GM15510 (cell line): ENCODE measurements around the gene ZNF385B.

Experiments used
- POLR2A ChIP-seq: IDR thresholded peaks from 3 replicates; pipeline ENCODE4 v1.6.1; 2011; ENCODE audit warnings: borderline replicate concordance; ENCODE audit not compliant: insufficient read length; ENCODE audit errors: extremely low read depth

Gene ZNF385B

DNA sequence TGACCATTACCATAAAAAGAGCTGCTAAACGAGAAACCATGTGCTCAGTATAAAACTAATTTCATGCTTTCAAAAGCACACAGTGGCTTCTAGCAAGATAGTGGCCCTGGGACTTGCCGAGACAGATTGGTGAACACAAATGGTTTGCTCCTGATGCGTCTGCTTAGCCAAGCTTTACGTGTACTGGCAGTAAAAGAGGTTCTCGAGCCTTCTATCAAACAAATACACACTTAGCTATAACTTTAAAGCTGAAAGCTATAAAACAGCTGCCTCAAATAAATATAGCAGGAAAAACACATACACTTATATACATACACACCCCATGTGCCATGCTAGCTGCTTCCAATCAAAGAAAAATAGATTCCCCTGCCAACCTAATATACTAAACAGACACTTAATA is 117.0 kb downstream of the ZNF385B start:
- TF ChIP-seq POLR2A = no peak

DNA sequence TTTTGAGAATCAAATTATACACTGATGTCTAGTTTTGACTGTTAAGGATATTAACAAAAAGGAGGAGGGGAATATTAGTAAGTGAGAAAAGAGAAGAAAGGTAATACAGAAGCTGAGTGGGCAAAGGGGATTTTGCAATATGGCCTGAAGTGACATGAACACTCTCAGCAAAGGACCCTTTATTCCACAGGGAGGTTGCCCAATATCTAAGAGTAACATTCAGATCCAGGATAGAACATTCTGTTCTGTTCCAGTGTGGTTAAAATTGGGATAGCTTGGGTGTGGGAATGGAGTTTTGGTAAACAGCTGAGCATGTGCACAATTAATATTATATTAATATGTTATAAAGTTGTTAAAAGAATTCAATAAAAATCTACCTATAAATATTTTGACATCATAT is 120.1 kb downstream of the ZNF385B start:
- no peak for TF ChIP-seq POLR2A

DNA sequence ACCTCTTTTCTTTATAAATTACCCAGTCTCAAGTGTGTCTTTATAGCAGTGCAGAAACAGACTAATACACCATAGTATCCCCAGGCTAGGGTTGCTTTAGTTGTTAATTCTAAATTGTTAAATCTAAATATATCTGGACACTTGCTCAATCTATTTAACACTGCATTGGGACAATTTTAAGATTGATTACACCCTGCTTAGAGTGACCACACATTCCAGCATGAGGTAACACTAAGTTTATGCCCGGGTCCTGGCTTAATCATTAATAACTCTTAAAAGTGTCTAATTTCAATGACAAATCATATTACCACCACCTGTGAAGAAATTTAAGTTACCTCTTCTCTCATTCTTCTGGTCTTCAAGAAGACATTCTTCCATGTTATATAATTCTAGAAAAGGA is 131.4 kb downstream of the ZNF385B start:
- TF ChIP-seq POLR2A = no peak

DNA sequence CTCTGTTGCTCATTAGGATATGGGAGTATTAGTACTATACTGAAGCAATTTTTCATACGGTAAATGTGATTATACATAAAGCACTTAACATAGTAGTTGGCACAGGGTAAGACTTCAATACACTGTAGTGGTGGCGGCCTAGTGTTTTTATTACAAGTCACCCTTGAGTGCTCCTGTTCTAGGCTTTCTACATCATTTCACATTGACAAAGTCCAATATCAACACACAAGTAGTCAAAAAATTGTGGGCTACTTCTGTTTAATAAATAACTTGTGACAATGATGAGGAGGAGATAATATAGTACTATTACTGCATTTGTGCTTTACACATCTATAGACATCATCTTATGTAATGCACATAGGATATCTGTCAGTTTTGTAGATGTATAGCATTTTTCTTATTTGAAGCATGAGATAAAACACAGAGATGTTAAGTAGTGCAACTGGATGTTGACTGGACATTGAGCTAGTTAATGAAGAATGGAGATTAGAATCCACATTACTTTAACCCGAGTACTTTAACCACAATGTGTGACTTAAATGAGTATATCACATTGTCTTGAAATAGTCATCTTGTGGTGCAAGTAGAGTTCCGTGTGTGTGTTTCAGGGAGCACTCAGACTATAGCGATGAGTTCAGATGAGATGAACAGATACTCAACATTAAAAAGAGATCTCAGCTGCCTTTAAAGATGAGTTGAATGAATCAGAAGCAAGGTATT is 134.8 kb downstream of the ZNF385B start:
- no peak for TF ChIP-seq POLR2A

DNA sequence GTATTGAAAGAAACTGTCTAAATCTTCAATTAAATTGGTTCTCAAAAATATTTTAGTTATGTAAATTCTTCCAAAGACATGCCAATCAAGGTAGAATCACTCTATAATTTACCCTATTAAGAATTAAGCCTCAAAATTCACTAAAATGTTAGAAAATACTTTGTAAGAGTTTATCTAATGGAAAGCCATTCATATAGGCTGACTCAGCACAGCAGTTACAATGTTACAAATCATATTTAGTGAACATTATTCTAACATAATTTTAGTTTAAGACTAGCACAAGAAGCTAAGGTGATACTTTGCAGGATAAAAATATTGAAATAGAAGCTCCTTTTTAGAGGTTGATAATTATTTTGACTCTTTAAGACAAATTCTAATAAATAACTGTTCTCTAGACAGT is 137.0 kb downstream of the ZNF385B start:
- no peak for TF ChIP-seq POLR2A

DNA sequence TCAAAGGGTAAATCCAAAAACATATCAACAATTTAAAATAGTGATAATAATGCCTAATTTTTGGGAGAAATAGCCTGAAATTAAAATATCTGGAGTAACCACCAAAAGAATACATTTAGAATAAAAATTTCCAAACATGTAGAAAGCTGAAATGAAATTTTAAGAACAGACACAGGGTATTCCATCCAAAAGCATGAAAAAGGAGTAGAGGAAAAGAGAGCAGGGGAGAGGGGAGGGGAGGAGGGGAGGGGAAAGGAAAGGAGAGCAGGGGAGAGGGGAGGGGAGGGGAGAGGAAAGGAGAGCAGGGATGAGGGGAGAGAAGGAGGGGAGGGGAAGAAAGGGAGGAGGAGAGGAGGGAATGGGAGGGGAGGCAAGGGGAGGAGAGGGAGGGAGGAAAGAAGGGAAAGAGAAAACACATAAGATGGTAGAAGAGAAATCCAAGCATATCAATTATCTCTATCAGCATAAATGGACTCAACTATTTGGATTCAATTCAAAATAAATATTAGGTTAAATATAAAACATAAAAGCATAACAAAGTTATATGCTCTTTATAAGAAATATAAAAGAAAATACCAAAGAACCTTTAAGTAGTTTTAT is 141.1 kb downstream of the ZNF385B start:
- no peak for TF ChIP-seq POLR2A

DNA sequence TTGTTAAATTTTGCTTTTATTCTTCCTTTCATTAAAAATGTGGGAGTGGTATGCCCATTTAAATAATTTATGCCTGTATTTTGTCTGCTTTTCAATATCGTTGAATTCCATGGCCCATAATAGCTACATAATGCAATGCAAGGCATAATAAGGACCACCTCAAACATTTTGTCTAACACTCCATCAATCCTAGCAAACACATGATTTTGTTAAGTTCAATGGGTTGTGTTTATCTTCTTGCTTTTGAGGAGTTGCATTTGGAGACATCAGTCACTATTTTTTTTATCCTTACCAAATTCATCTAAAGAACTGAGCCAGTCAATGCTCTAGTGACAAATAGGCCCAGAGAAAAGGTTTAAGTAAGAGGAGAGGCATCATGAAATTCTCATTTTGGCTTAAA is 145.5 kb downstream of the ZNF385B start:
- no peak for TF ChIP-seq POLR2A

DNA sequence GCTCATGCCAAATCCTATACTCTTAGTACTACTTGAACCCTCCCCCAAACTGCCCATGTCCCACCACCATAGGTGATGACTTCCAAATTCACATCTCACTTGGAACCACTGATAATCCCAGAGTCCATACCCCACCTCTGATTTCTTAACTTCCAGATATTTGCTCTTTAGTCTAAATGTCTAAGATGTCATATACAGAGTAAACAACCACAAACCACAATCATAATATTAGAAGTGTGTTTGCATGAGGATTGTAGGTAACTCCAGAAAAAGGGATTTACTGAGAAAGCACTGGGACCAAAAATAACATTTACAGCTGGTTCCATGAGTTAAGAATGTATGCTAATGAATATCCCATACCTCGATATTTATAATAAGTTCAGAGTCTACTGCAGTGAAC is 146.2 kb downstream of the ZNF385B start:
- no peak for TF ChIP-seq POLR2A

DNA sequence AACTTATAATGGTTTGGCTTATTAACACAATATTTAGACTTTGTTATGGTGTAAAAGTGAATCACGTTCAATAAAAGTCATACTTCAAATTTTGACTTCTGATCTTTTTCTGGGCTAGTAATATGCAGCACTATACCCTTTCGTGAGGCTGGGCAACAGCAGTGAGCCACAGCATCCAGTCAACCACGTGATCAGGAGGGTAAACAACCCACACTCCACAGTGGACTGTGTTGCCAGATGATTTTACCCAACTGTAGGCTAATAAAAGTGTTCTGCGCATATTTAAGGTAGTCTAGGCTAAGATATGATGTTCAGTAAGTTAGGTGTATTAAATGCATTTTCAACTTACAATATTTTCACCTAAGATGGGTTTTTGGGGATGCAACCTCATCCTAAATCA is 148.6 kb downstream of the ZNF385B start:
- no peak for TF ChIP-seq POLR2A

DNA sequence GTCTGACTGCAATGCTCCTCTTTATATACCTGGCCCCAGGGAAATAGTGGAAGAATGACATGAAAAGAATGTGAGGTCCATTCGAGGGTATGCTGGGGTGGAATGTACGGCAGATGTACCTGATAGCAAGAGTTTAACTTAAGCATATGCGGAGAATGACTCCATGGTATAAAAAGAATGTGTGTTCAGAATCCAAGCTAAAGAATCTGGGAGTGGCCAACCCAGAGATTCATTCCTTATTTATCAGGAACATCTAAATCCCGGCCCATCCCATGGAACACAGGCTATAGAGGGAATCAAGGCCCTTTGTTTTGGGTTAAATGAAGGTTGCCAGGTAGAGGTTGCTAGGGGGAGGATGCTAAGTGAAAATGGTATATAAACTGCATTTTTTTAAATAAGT is 150.0 kb downstream of the ZNF385B start:
- no peak for TF ChIP-seq POLR2A

DNA sequence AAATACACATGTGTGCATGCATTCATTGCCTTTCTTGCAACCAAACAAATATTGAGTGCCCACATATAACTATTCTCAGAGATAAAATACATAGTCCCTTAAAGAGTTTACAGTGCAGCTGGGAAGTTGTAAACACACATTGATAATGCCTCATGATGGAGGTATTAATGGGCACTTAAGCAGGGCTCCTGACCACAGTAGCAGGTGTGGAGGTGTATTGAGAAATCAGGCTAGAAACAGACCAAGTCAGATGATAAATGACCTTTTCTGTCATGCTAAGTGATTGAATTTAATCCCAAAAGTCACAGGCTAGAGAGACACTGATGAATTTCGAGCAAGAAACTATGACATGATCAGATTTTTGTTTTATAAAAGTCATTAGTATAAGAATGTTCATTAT is 157.7 kb downstream of the ZNF385B start:
- TF ChIP-seq POLR2A = no peak

DNA sequence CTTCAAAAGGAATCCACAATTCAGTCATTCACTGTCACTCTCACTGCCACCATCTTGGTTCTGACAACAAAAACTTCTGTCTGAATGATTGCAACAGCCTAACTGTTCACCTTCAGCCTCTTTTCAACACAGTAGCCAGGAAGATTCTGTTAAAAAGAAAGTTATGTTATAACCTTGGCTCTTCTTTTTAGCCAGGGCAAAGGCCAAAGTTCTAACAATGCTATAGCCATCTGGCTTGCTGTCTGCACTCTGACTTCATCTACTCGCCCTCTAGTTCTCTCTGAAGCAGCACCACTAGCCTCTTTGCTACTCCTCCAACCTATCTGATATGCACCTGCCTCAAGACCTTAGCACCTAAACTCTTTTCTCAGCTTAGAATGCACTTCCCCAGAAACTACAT is 158.5 kb downstream of the ZNF385B start:
- TF ChIP-seq POLR2A = no peak

DNA sequence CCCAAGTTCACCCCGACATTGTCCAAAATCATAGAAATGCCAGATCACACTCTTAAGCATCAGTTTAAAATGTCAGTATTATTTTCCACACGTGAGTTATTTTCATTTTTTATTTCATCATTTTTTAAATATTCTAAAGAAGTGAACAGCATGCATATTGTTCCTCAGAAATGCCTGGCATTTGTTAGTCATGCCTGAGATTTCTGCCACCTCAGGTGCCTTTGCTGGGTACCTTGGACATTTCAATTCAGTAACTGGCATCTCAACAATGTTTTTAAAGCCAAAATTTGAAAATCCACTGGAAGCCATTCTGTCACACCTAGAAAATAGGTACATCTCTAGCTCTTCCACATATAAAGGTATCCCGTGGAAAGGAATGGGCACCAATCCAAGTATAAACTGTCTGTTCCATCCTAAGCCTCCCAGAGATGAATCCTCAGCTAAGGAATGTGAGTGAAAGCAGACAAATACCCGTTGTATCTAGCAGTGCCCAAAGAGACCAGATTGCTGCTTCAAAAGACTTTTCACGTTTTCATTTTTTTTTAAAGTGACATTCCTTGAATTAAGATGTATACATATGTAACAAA is 159.8 kb downstream of the ZNF385B start:
- TF ChIP-seq POLR2A = no peak

DNA sequence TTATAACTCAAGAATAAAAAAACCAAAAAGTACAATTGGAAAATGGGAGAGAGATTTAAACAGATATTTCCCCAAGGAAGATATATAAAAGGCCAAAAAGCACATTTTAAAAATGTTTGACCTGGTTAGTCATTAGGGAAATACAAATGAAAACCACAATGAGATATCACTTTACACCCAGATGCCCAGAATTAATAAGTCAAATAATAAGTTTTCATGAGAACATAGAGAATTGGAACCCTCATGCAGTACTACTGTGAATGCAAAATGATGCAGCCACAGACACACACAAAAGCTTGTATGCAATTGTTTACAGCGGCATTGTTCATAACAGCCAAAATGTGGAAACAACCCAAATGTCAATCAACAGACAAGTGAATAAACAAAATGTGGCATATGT is 165.9 kb downstream of the ZNF385B start:
- no peak for TF ChIP-seq POLR2A

DNA sequence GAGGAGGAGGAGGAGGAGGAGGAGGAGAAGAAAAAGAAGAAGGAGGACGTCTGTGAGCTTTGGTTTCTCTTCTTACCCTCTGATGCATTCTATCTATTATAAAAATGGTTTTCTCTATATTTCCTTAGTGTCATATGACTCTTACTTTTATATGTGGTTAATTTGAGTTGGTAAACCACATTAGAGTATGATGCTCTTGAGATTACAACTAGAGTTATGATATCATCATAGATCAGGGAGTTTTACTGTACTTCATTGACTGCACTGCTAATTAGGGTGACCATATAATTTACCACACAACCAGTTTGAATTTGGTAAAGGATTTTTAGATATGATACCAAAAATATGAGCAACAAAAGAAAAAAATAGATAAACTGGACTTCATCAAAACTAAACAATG is 166.4 kb downstream of the ZNF385B start:
- no peak for TF ChIP-seq POLR2A

DNA sequence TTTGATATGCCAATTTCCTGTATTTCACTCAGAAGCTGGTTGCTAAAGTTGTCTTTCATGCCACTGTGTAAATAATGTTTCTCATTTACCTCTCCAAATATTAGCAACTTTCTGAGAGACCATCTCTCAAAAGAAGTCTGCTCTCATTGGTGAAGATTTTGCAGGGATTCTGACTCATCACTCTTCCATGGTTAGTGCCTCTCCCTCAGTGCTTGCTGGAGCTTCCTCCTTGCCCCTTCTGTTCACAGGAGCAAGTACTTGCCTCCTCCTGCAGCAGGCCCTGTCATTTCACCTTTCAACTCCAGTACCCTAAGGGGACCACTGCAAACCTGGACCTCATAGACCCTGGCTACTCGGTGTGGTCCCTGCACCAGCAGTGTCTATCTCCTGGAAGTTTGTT is 168.8 kb downstream of the ZNF385B start:
- no peak for TF ChIP-seq POLR2A
